Karpas-422 (cell line): Measurements from ENCODE around the gene KIRREL1. TPM values are rescaled to one million over a fixed set of nuclear protein-coding genes. Genes with fewer than 3 reads are reported as not detected.

Experiments used
- DNase-seq: peaks from one replicate; pipeline ENCODE4 v3.0.0-alpha.2; 2015
- H2AFZ ChIP-seq: fragments of 200-600 bp; sonication (generic); 2 replicates; pipeline ENCODE4 v1.6.1; 2014; ENCODE audit warnings: antibody characterized with exemption, low read length, mixed read lengths
- H3K27ac ChIP-seq: fragments of 200-600 bp; sonication (generic); 2 replicates; pipeline ENCODE4 v1.5.1; 2014; ENCODE audit warnings: mild to moderate bottlenecking, low read length, moderate library complexity
- H3K27me3 ChIP-seq: fragments of 200-600 bp; sonication (generic); 2 replicates; pipeline ENCODE4 v1.6.1; 2014; ENCODE audit warnings: low read length, mixed read lengths
- H3K36me3 ChIP-seq: fragments of 200-600 bp; sonication (generic); 2 replicates; pipeline ENCODE4 v1.6.1; 2014; ENCODE audit warnings: low read length, mixed read lengths; ENCODE audit not compliant: insufficient read depth
- H3K4me1 ChIP-seq: fragments of 200-600 bp; sonication (generic); 2 replicates; pipeline ENCODE4 v1.6.1; 2014; ENCODE audit warnings: mild to moderate bottlenecking, low read length, mixed read lengths
- H3K4me2 ChIP-seq: fragments of 200-600 bp; sonication (generic); 2 replicates; pipeline ENCODE4 v1.6.1; 2014; ENCODE audit warnings: low read length, low read depth, mild to moderate bottlenecking; ENCODE audit not compliant: poor library complexity, severe bottlenecking
- H3K4me3 ChIP-seq: fragments of 200-600 bp; sonication (generic); 2 replicates; pipeline ENCODE4 v1.5.1; 2014; ENCODE audit warnings: mild to moderate bottlenecking, antibody characterized with exemption, low read length, mixed read lengths
- H3K79me2 ChIP-seq: fragments of 200-600 bp; sonication (generic); 2 replicates; pipeline ENCODE4 v1.6.1; 2014; ENCODE audit warnings: mild to moderate bottlenecking, low read length, mixed read lengths
- H3K9ac ChIP-seq: fragments of 200-600 bp; sonication (generic); 2 replicates; pipeline ENCODE4 v1.6.0; 2014; ENCODE audit warnings: low read length
- H3K9me2 ChIP-seq: fragments of 200-600 bp; sonication (generic), shearing (Covaris generic); replicated peaks from 2 replicates; pipeline ENCODE4 v1.6.0; 2014; ENCODE audit warnings: mild to moderate bottlenecking, low read length, moderate library complexity; ENCODE audit not compliant: insufficient read depth
- H3K9me3 ChIP-seq: fragments of 300-700, 200-600 bp; sonication (generic); 2 replicates; pipeline ENCODE4 v1.6.1; 2014; ENCODE audit warnings: low read length, mixed read lengths
- H4K20me1 ChIP-seq: fragments of 200-600 bp; sonication (generic); 2 replicates; pipeline ENCODE4 v1.6.1; 2014; ENCODE audit warnings: mild to moderate bottlenecking, antibody characterized with exemption, low read length, low read depth; ENCODE audit not compliant: insufficient read depth
- total RNA-seq: library from RNA; depleted of rRNA; stranded (reverse); fragments of >200 nt; shearing (Covaris generic); gene quantifications from 2 replicates; pipeline ENCODE4 v1.2.3, GENCODE V29; 2014; ENCODE audit warnings: low replicate concordance

KIRREL1 gene
- total RNA-seq, 1 experiment from 2014 or later: not detected

GRCh38 chr1:157994704-157995582, 1.5 kb downstream of the KIRREL1 start:
- no peak overlapping the region for H3K4me2 ChIP-seq

GRCh38 chr1:157995583-157996169, 2.2 kb downstream of the KIRREL1 start:
- Histone ChIP-seq H3K4me1 (no peaks in the 10 kb centered on the region), H3K9me3 (no peaks in the 10 kb centered on the region), H3K27me3 (no peaks in the 10 kb centered on the region), H3K4me2 (no peak overlapping the region), H3K9me2 (no peaks in the 10 kb centered on the region), H4K20me1 (no peaks in the 10 kb centered on the region), H3K79me2 (no peaks in the 10 kb centered on the region), H3K9ac (no peak overlapping the region), H3K36me3 (no peaks in the 10 kb centered on the region), H3K27ac (no peak overlapping the region), H2AFZ (no peak overlapping the region), H3K4me3 (no peak overlapping the region)
- no peak for DNase-seq

More at GRCh38 chr1:157994704-157995582, 1.5 kb downstream of the KIRREL1 start:
- H4K20me1 ChIP-seq: no peaks in the 10 kb centered on the region
- H3K9ac ChIP-seq: no peak overlapping the region
- no peaks in the 10 kb centered on the region for H3K9me3 ChIP-seq
- no peaks in the 10 kb centered on the region for H3K9me2 ChIP-seq
- no peaks in the 10 kb centered on the region for H3K36me3 ChIP-seq
- H3K4me1 ChIP-seq: no peaks in the 10 kb centered on the region
- no peak overlapping the region for H3K4me3 ChIP-seq
- no peak for DNase-seq
- H3K27me3 ChIP-seq: no peaks in the 10 kb centered on the region
- H3K79me2 ChIP-seq: no peaks in the 10 kb centered on the region
- no peak overlapping the region for H3K27ac ChIP-seq
- no peak overlapping the region for H2AFZ ChIP-seq

GRCh38 chr1:157996433-157996832, 3.0 kb downstream of the KIRREL1 start:
- no peaks in the 10 kb centered on the region for H3K9me3 ChIP-seq
- no peaks in the 10 kb centered on the region for H3K27me3 ChIP-seq
- no peak overlapping the region for H3K27ac ChIP-seq
- H3K4me3 ChIP-seq: no peak overlapping the region
- no peak for DNase-seq
- H4K20me1 ChIP-seq: no peaks in the 10 kb centered on the region
- no peaks in the 10 kb centered on the region for H3K79me2 ChIP-seq
- no peaks in the 10 kb centered on the region for H3K9me2 ChIP-seq
- H3K4me1 ChIP-seq: no peaks in the 10 kb centered on the region
- H3K36me3 ChIP-seq: no peaks in the 10 kb centered on the region
- no peak overlapping the region for H3K9ac ChIP-seq
- no peak overlapping the region for H2AFZ ChIP-seq
- no peak overlapping the region for H3K4me2 ChIP-seq

- no peaks in the 10 kb centered on the region for H3K9me2 ChIP-seq
- H3K9ac ChIP-seq: no peak overlapping the region
- H2AFZ ChIP-seq: no peak overlapping the region
- H3K27ac ChIP-seq: no peak overlapping the region
- no peak overlapping the region for H3K4me3 ChIP-seq
- H3K4me1 ChIP-seq: no peaks in the 10 kb centered on the region
- H3K79me2 ChIP-seq: no peaks in the 10 kb centered on the region
- no peaks in the 10 kb centered on the region for H3K9me3 ChIP-seq
- H3K36me3 ChIP-seq: no peaks in the 10 kb centered on the region
- no peaks in the 10 kb centered on the region for H4K20me1 ChIP-seq
- no peaks in the 10 kb centered on the region for H3K27me3 ChIP-seq
- no peak overlapping the region for H3K4me2 ChIP-seq
- DNase-seq: no peak
Observed at GRCh38 chr1:158000507-158000906, 7.1 kb downstream of the KIRREL1 start.

GRCh38 chr1:158002022-158002630, 8.7 kb downstream of the KIRREL1 start:
- no peaks in the 10 kb centered on the region for H4K20me1 ChIP-seq
- H3K79me2 ChIP-seq: no peaks in the 10 kb centered on the region
- no peaks in the 10 kb centered on the region for H3K27me3 ChIP-seq
- H3K4me3 ChIP-seq: no peak overlapping the region
- no peak overlapping the region for H3K27ac ChIP-seq
- no peak overlapping the region for H2AFZ ChIP-seq
- H3K36me3 ChIP-seq: no peaks in the 10 kb centered on the region
- no peaks in the 10 kb centered on the region for H3K9me2 ChIP-seq
- peaks cover 1% of the 10 kb centered on the region for H3K4me1 ChIP-seq
- no peaks in the 10 kb centered on the region for H3K9me3 ChIP-seq
- no peak for DNase-seq
- no peak overlapping the region for H3K4me2 ChIP-seq
- no peak overlapping the region for H3K9ac ChIP-seq

GRCh38 chr1:158002631-158003405, 9.4 kb downstream of the KIRREL1 start:
- no peak overlapping the region for H2AFZ ChIP-seq
- H3K27ac ChIP-seq: no peak overlapping the region
- peaks cover 8% of the 10 kb centered on the region for H3K4me1 ChIP-seq
- H3K27me3 ChIP-seq: no peaks in the 10 kb centered on the region
- no peak overlapping the region for H3K4me3 ChIP-seq
- H3K4me2 ChIP-seq: no peak overlapping the region
- H3K79me2 ChIP-seq: no peaks in the 10 kb centered on the region
- no peaks in the 10 kb centered on the region for H3K9me2 ChIP-seq
- H3K36me3 ChIP-seq: no peaks in the 10 kb centered on the region
- no peaks in the 10 kb centered on the region for H4K20me1 ChIP-seq
- no peaks in the 10 kb centered on the region for H3K9me3 ChIP-seq
- DNase-seq: no peak
- H3K9ac ChIP-seq: no peak overlapping the region

- H3K79me2 ChIP-seq: no peaks in the 10 kb centered on the region
- DNase-seq: no peak
- H3K9ac ChIP-seq: no peak overlapping the region
- H3K4me3 ChIP-seq: no peak overlapping the region
- no peaks in the 10 kb centered on the region for H3K9me3 ChIP-seq
- H3K4me1 ChIP-seq: peaks cover 14% of the 10 kb centered on the region
- H3K4me2 ChIP-seq: no peak overlapping the region
- no peak overlapping the region for H2AFZ ChIP-seq
- no peaks in the 10 kb centered on the region for H3K36me3 ChIP-seq
- H3K27me3 ChIP-seq: no peaks in the 10 kb centered on the region
- no peaks in the 10 kb centered on the region for H3K9me2 ChIP-seq
- H3K27ac ChIP-seq: no peak overlapping the region
- H4K20me1 ChIP-seq: no peaks in the 10 kb centered on the region
Observed at GRCh38 chr1:158003406-158003800, 10.0 kb downstream of the KIRREL1 start.

- Histone ChIP-seq H4K20me1 (no peaks in the 10 kb centered on the region), H3K9me3 (no peaks in the 10 kb centered on the region), H3K4me2 (no peak overlapping the region), H3K9ac (no peak overlapping the region), H3K36me3 (no peaks in the 10 kb centered on the region), H2AFZ (no peak overlapping the region), H3K27me3 (no peaks in the 10 kb centered on the region), H3K27ac (no peak overlapping the region), H3K79me2 (no peaks in the 10 kb centered on the region), H3K4me3 (no peak overlapping the region), H3K4me1 (peaks cover 24% of the 10 kb centered on the region), H3K9me2 (no peaks in the 10 kb centered on the region)
- DNase-seq: no peak
Observed at GRCh38 chr1:158005224-158005623, 11.8 kb downstream of the KIRREL1 start.
